HCT116 (cell line): ENCODE data around the gene MYOF.
A peak's percentile ranks its signal among the peaks of the same experiment; 100 is the strongest.

ENCODE experiments used
- CEBPB ChIP-seq: IDR thresholded peaks from 2 replicates; pipeline ENCODE4 v1.6.1; 2012; ENCODE audit warnings: low read depth
- CTCF ChIP-seq, 3 experiments: fragments of 200-600 bp in 1 of 3; sonication (generic) in 1 of 3; IDR thresholded peaks in 2 of 3; conservative IDR thresholded peaks in 1 of 3; 2 replicates each; pipeline ENCODE4 v1.5.1; 2012 to 2017; ENCODE audit warnings: low read depth in 2 of 3, low read length in 2 of 3, antibody characterized with exemption in 1 of 3, borderline replicate concordance in 1 of 3, control low read depth in 1 of 3, mild to moderate bottlenecking in 1 of 3, mixed read lengths in 1 of 3, mixed run types in 1 of 3, moderate library complexity in 1 of 3; ENCODE audit not compliant: insufficient read depth in 1 of 3
- EGR1 ChIP-seq: IDR thresholded peaks from 2 replicates; pipeline ENCODE4 v1.6.1; 2012; ENCODE audit warnings: low read depth
- EZH2 ChIP-seq: fragments of 200-600 bp; sonication (generic); IDR thresholded peaks from 2 replicates; pipeline ENCODE4 v1.6.1; 2017; ENCODE audit warnings: antibody characterized with exemption, mixed run types
- EZH2phosphoT487 ChIP-seq: fragments of 200-600 bp; IDR thresholded peaks from 2 replicates; pipeline ENCODE4 v1.6.1; 2018; ENCODE audit warnings: antibody characterized with exemption, borderline replicate concordance
- POLR2A ChIP-seq: IDR thresholded peaks from 2 replicates; pipeline ENCODE4 v1.7.0; 2011; ENCODE audit warnings: borderline replicate concordance; ENCODE audit not compliant: insufficient read depth, insufficient read length; ENCODE audit errors: extremely low read depth
- POLR2AphosphoS5 ChIP-seq: IDR thresholded peaks from 2 replicates; pipeline ENCODE4 v1.6.1; 2011; ENCODE audit warnings: mild to moderate bottlenecking, low read depth, low read length, moderate library complexity
- RAD21 ChIP-seq: IDR thresholded peaks from 2 replicates; pipeline ENCODE4 v1.6.1; 2012; ENCODE audit warnings: low read depth, mild to moderate bottlenecking
- SIN3A ChIP-seq: IDR thresholded peaks from 2 replicates; pipeline ENCODE4 v1.6.1; 2012; ENCODE audit warnings: low read depth
- SRF ChIP-seq: IDR thresholded peaks from 2 replicates; pipeline ENCODE4 v1.6.1; 2012; ENCODE audit warnings: low read depth
- ZNF274 ChIP-seq: fragments of 200-500 bp; sonication (Bioruptor generic); IDR thresholded peaks from 2 replicates; pipeline ENCODE4 v1.6.1; 2014; ENCODE audit warnings: mild to moderate bottlenecking, low read depth, low read length, inconsistent platforms
- TF ChIP-seq, protein P1 (sequence below): IDR thresholded peaks from 2 replicates; pipeline ENCODE4 v1.6.1; 2012; ENCODE audit warnings: low read depth
- TF ChIP-seq, protein P2 (sequence below): IDR thresholded peaks from 2 replicates; pipeline ENCODE4 v1.6.1; 2012

DNA sequence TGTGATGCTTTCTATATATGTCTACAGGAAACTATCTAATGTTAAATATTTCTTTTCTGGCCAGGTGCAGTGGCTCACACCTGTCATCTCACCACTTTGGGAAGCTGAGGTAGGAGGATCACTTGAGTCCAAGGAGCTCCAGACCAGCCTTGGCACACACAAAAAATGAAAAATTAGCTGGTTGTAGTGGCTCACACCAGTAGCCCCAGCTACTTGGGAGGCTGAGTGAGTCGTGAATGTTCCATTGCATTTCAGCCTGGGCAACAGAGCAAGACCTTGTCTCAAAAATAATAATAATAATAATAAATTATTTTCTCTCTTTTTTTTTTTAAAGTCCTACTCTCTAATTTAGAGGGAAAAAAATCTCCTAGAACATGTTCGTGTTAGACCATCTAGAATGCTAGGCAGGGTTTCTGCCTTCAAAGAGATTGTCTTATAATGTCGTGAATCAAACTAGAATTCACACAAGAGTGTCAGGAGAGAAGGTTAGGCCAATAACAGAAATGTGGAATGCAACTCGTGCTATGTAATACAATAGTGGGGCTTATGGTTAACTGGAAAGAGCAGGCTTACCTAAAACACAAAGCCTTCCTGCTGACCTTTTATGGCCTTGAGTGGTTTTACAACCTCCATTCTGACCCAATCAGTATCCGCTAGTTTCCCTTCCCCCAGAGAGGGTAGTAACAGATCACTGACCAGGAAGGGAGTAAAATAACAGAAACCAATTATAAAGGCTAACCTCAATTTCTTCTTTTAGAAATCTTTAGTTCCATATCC is 46.3 kb downstream of the MYOF start:
- TF ChIP-seq CTCF (IDR thresholded peaks at IDR 0.05 in 2 of 3, conservative IDR thresholded peaks at IDR 0.05 in 1 of 3; ENCODE audit: borderline replicate concordance in 1 of 3, insufficient read depth in 1 of 3, low read depth in 2 of 3, low read length in 2 of 3) (no peak), POLR2AphosphoS5 (no peak), EZH2phosphoT487 (no peak), SIN3A (no peak), EGR1 (no peak), POLR2A (no peak), ZNF274 (no peak), CEBPB (no peak; the same call in 1 of the 2 replicates), SRF (peak; percentile 88), EZH2 (no peak), RAD21 (no peak)
- TF ChIP-seq, protein P1, sequence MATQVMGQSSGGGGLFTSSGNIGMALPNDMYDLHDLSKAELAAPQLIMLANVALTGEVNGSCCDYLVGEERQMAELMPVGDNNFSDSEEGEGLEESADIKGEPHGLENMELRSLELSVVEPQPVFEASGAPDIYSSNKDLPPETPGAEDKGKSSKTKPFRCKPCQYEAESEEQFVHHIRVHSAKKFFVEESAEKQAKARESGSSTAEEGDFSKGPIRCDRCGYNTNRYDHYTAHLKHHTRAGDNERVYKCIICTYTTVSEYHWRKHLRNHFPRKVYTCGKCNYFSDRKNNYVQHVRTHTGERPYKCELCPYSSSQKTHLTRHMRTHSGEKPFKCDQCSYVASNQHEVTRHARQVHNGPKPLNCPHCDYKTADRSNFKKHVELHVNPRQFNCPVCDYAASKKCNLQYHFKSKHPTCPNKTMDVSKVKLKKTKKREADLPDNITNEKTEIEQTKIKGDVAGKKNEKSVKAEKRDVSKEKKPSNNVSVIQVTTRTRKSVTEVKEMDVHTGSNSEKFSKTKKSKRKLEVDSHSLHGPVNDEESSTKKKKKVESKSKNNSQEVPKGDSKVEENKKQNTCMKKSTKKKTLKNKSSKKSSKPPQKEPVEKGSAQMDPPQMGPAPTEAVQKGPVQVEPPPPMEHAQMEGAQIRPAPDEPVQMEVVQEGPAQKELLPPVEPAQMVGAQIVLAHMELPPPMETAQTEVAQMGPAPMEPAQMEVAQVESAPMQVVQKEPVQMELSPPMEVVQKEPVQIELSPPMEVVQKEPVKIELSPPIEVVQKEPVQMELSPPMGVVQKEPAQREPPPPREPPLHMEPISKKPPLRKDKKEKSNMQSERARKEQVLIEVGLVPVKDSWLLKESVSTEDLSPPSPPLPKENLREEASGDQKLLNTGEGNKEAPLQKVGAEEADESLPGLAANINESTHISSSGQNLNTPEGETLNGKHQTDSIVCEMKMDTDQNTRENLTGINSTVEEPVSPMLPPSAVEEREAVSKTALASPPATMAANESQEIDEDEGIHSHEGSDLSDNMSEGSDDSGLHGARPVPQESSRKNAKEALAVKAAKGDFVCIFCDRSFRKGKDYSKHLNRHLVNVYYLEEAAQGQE = no peak
- TF ChIP-seq, protein P2, sequence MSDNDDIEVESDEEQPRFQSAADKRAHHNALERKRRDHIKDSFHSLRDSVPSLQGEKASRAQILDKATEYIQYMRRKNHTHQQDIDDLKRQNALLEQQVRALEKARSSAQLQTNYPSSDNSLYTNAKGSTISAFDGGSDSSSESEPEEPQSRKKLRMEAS = no peak
